ENCODE data around the gene PTGES. TPM values are rescaled to one million over a fixed set of nuclear protein-coding genes. Genes with fewer than 3 reads are reported as not detected.

PTGES gene
- total and polyA plus RNA-seq, 2 experiments from 2014 or later = 2.8 to 3.6 TPM

GRCh38 chr9:129739432-129739831 lies 13.4 kb downstream of the PTGES start (continued):
- no peak for TF ChIP-seq ZNF462 (CRISPR knock-in tag; IDR thresholded peaks at IDR 0.05)

GRCh38 chr9:129737479-129738274 lies 15.2 kb downstream of the PTGES start:
- H3K4me1 ChIP-seq (ENCODE audit: insufficient read depth) = no peaks in the 10 kb centered on the region
- peak; percentile 95 for DNase-seq (ENCODE audit: low spot score)
- Mint-ChIP-seq H3K4me3 (peak overlapping the region; percentile 65), H3K4me1 (peaks cover 5% of the 10 kb centered on the region), H3K27me3 (ENCODE audit: insufficient read depth, low read depth, poor library complexity) (peaks cover 19% of the 10 kb centered on the region), H3K27ac (no peak overlapping the region), H3K36me3 (ENCODE audit: low read depth) (no peaks in the 10 kb centered on the region), H3K9me3 (no peaks in the 10 kb centered on the region; the same call in 2 of the 3 replicates)
- H3F3A ChIP-seq (replicated peaks; ENCODE audit: low read depth) = no peaks in the 10 kb centered on the region
- peak overlapping the region; percentile 96 for H2AFZ ChIP-seq
- peak; percentile 88 for ATAC-seq
- TF ChIP-seq REST (IDR thresholded peaks at IDR 0.05; ENCODE audit: unreplicated experiment) (no peak), CTCF (conservative IDR thresholded peaks at IDR 0.05; ENCODE audit: low read depth in 2 of 2) (peak; percentile 94), CREB1 (CRISPR knock-in tag; IDR thresholded peaks at IDR 0.05; ENCODE audit: low read depth) (0 out of 2 replicates have a peak, but pooled peaks have one; percentile 9)
- no peaks in the 10 kb centered on the region for H3K36me3 ChIP-seq (ENCODE audit: insufficient read depth)
- no peak overlapping the region for H3K27ac ChIP-seq (ENCODE audit: low read depth)
- H4K20me1 ChIP-seq (replicated peaks; ENCODE audit: insufficient read depth) = no peaks in the 10 kb centered on the region
- H3K9me2 ChIP-seq (ENCODE audit: insufficient read depth) = no peaks in the 10 kb centered on the region
- peak overlapping the region; percentile 92 for H3K4me2 ChIP-seq
- no peaks in the 10 kb centered on the region for H3K27me3 ChIP-seq (ENCODE audit: insufficient read depth)
- H3K79me2 ChIP-seq (replicated peaks; ENCODE audit: insufficient read depth) = no peaks in the 10 kb centered on the region
- peak overlapping the region; percentile 78 for H3K4me3 ChIP-seq

Data from GM23338 (cell line).